K562 (cell line): Measurements from ENCODE around the gene EIF1. TPM values are rescaled to one million over a fixed set of nuclear protein-coding genes. Genes with fewer than 3 reads are reported as not detected.
A peak's percentile ranks its signal among the peaks of the same experiment; 100 is the strongest.

Experiments
- ATAC-seq: fragments of 200-7000 bp; cut with Tn5 transposase; 3 replicates; pipeline ENCODE4 v1.9.1; 2020; ENCODE audit warnings: moderate library complexity
- BruUV-seq: library from RNA; stranded (reverse); fragments of 400-500 nt; replicated peaks from 2 replicates; lab custom pipeline; 2021; lab: Mats Ljungman, UMichigan
- CTCF ChIA-PET: fragments of 300-600 bp; formaldehyde crosslinking; extraction: SDS; loops from one replicate; lab custom pipeline; 2021; ENCODE audit warnings: low intra/inter-chr PET ratio; lab: Yijun Ruan, JAX
- POLR2A ChIA-PET: fragments of 300-600, 350-650 bp; sonication (Branson Sonifier 250); formaldehyde crosslinking; extraction: SDS; loops from one replicate; lab custom pipeline; 2021; ENCODE audit warnings: antibody characterized with exemption, inconsistent platforms; lab: Yijun Ruan, JAX
- DNase-seq, 4 experiments: peaks; one replicate each; pipeline versions ENCODE4 v3.0.0 to v3.0.0-alpha.2; 2011 to 2018; ENCODE audit warnings: low spot score in 3 of 4, mixed read lengths in 3 of 4; ENCODE audit errors: extremely low read depth in 1 of 4
- FAIRE-seq: peaks from 2 replicates; lab custom pipeline; 2011; peaks lifted over from hg19 to GRCh38; lab: Jason Lieb, UNC
- H2AFZ ChIP-seq: 2 replicates; pipeline ENCODE4 v1.6.0; 2011; ENCODE audit warnings: low read depth, low read length, control low read depth, inconsistent platforms
- H3K27ac ChIP-seq: fragments of 200-600 bp; 3 replicates; pipeline ENCODE4 v1.8.0; 2011; ENCODE audit warnings: low read depth, mild to moderate bottlenecking, control low read depth, inconsistent platforms, low read length, moderate library complexity, mixed read lengths; ENCODE audit errors: extremely low read depth
- H3K27me3 ChIP-seq, 2 experiments: fragments of 300-600 bp in 1 of 2; 2 replicates in 1 of 2; 3 replicates in 1 of 2; pipeline versions ENCODE4 v1.6.0 to v1.8.0; 2011; ENCODE audit warnings: inconsistent platforms in 2 of 2, low read length in 2 of 2, mild to moderate bottlenecking in 1 of 2, mixed read lengths in 1 of 2, moderate library complexity in 1 of 2; ENCODE audit not compliant: control insufficient read depth in 2 of 2, insufficient read depth in 2 of 2
- H3K36me3 ChIP-seq: fragments of 300-600 bp; 3 replicates; pipeline ENCODE4 v1.8.0; 2011; ENCODE audit warnings: mild to moderate bottlenecking, low read length, inconsistent platforms; ENCODE audit not compliant: control insufficient read depth, insufficient read depth
- H3K4me1 ChIP-seq, 2 experiments: fragments of 200-600 bp in 1 of 2; replicated peaks in 1 of 2; 2 replicates in 1 of 2; 3 replicates in 1 of 2; pipeline versions ENCODE4 v1.5.1 to v1.8.0; 2011; ENCODE audit warnings: inconsistent platforms in 2 of 2, low read length in 2 of 2, mild to moderate bottlenecking in 1 of 2, mixed read lengths in 1 of 2, moderate library complexity in 1 of 2; ENCODE audit not compliant: control insufficient read depth in 2 of 2, insufficient read depth in 2 of 2
- H3K4me2 ChIP-seq: 2 replicates; pipeline ENCODE4 v1.6.1; 2011; ENCODE audit warnings: low read length, control low read depth, inconsistent platforms, mixed read lengths; ENCODE audit not compliant: insufficient read depth
- H3K4me3 ChIP-seq: fragments of 200-600 bp; sonication (generic), shearing (Covaris generic); 2 replicates; pipeline ENCODE4 v1.5.1; 2016; ENCODE audit warnings: control low read depth, inconsistent platforms
- H3K79me2 ChIP-seq: fragments of 200-600 bp; 3 replicates; pipeline ENCODE4 v1.8.0; 2011; ENCODE audit warnings: low read length, inconsistent platforms; ENCODE audit not compliant: control insufficient read depth, insufficient read depth
- H3K9ac ChIP-seq, 2 experiments: 2 replicates each; pipeline versions ENCODE4 v1.6.0 to v1.6.1; 2011; ENCODE audit warnings: low read depth in 2 of 2, low read length in 2 of 2, control low read depth in 1 of 2, inconsistent platforms in 1 of 2, mild to moderate bottlenecking in 1 of 2, mixed read lengths in 1 of 2; ENCODE audit not compliant: insufficient read depth in 1 of 2
- H3K9me1 ChIP-seq: one replicate; pipeline ENCODE4 v1.6.0; 2011; ENCODE audit warnings: inconsistent platforms, mild to moderate bottlenecking, low read length, moderate library complexity; ENCODE audit not compliant: control insufficient read depth, insufficient read depth
- H3K9me3 ChIP-seq: replicated peaks from 2 replicates; pipeline ENCODE4 v1.5.1; 2011; ENCODE audit warnings: low read depth, low read length, inconsistent platforms; ENCODE audit not compliant: control insufficient read depth, insufficient read depth
- H4K20me1 ChIP-seq: replicated peaks from 2 replicates; pipeline ENCODE4 v1.6.1; 2011; ENCODE audit warnings: low read length, inconsistent platforms, mixed read lengths; ENCODE audit not compliant: control insufficient read depth, insufficient read depth
- C11orf30 ChIP-seq: fragments of 450-650 bp; IDR thresholded peaks from 2 replicates; pipeline ENCODE4 v1.6.1; 2016; ENCODE audit warnings: low read depth, mild to moderate bottlenecking
- CTBP1 ChIP-seq: fragments of 450-650 bp; IDR thresholded peaks from 2 replicates; pipeline ENCODE4 v1.6.1; 2016; ENCODE audit warnings: borderline replicate concordance
- NFE2 ChIP-seq: IDR thresholded peaks from 2 replicates; pipeline ENCODE4 v1.6.1; 2014; ENCODE audit warnings: antibody characterized with exemption, low read depth
- RCOR1 ChIP-seq, 2 experiments: IDR thresholded peaks; 2 replicates each; pipeline ENCODE4 v1.6.1; 2012; ENCODE audit warnings: low read depth in 2 of 2, low read length in 2 of 2, borderline replicate concordance in 1 of 2, improper control_type of control experiment in 1 of 2
- RFX1 ChIP-seq: fragments of 450-650 bp; IDR thresholded peaks from 2 replicates; pipeline ENCODE4 v1.6.1; 2016; ENCODE audit warnings: mild to moderate bottlenecking, moderate library complexity
- TCF7L2 ChIP-seq: fragments of 150-350 bp; IDR thresholded peaks from 2 replicates; pipeline ENCODE4 v1.6.1; 2016; ENCODE audit warnings: low read depth, mild to moderate bottlenecking, low read length, moderate library complexity
- ZNF76 ChIP-seq: fragments of 250-450 bp; sonication (Bioruptor Pico); IDR thresholded peaks from 2 replicates; pipeline ENCODE4 v1.4.0; 2020; ENCODE audit warnings: mild to moderate bottlenecking, moderate library complexity, borderline replicate concordance
- WGBS: fragments of 100-300 bp; shearing (Covaris generic); methylation state at CpG from one replicate; pipeline ENCODE4 v1.1.6; 2016; ENCODE audit warnings: low coverage, mixed read lengths; ENCODE audit not compliant: insufficient coverage; ENCODE audit errors: missing lambda C conversion rate; 5-methylcytosine and 5-hydroxymethylcytosine counted together
- in situ Hi-C: fragments of 300-500 bp; cut with MboI; formaldehyde crosslinking; loops from 4 replicates; pipeline ENCODE4 v1.15.0; 2018; ENCODE audit warnings: inconsistent platforms, mixed read lengths
- intact Hi-C: fragments of 100-400 bp; cut with micrococcal nuclease; formaldehyde crosslinking; loops from 2 replicates; pipeline ENCODE4 v1.14.2; 2022
- polyA plus RNA-seq, 8 experiments: library from polyadenylated mRNA; depleted of rRNA in 4 of 8; stranded (reverse) in 5 of 8; unstranded in 3 of 8; fragments of >200 nt; fragmentation: Nextera tagmentation in 2 of 8; fragmentation: Illumina TruSeq in 1 of 8; extraction: Ambion mirVana in 2 of 8; extraction: Trizol in 1 of 8; gene quantifications; 2 replicates each; pipeline versions ENCODE4 v1.2.1 to v1.2.3, GENCODE V29; 2011 to 2014; ENCODE audit warnings: inconsistent platforms in 1 of 8, missing spikeins in 1 of 8
- total RNA-seq, 7 experiments: library from RNA; depleted of rRNA in 6 of 7; stranded (reverse); fragments of >200 nt in 6 of 7; fragmentation: Illumina TruSeq in 2 of 7; extraction: Trizol in 2 of 7; gene quantifications; 2 replicates each; pipeline versions ENCODE4 v1.2.1 to v1.2.3, GENCODE V29; 2011 to 2021; ENCODE audit warnings: low replicate concordance in 1 of 7
- TF ChIP-seq, protein P1 (sequence below), 2 experiments: fragments of 450-650 bp in 1 of 2; sonication (generic) in 1 of 2; formaldehyde crosslinking in 1 of 2; IDR thresholded peaks; 2 replicates each; pipeline versions ENCODE4 v1.7.1 to v1.9.0; 2016 to 2022; ENCODE audit warnings: inconsistent platforms in 1 of 2, mild to moderate bottlenecking in 1 of 2, missing genetic modification reagents in 1 of 2
- TF ChIP-seq, protein P2 (sequence below): sonication (generic); formaldehyde crosslinking; IDR thresholded peaks from 2 replicates; pipeline ENCODE4 v1.8.0; 2022; ENCODE audit warnings: mild to moderate bottlenecking, missing genetic modification reagents

Gene EIF1
- total and polyA plus RNA-seq, 9 of the 15 experiments (the other 6 are each of a cell fraction or from before 2014, with no cell fraction given) = 67.0 to 1,204 (median 320) TPM

DNA sequence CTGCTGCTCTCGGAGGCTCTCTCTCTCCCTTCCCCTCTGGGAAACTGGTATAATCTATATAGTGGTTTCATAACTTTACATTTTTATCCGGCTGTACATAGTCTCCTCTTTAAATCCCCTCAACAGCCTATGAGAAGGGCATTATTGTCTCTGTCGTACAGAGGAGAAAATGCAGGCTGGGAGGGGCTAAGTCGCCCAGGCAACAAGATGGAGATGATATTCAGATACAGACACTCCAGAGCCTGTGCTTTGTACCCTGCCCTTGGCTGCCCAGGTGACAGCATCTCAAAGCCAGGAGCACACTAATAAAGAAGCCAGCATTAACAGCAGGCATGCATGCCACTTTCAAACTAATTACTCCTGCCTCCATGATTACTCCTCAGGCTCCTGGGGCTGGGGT lies 4.7 kb upstream of the EIF1 start:
- ChIA-PET CTCF (no interaction called here), POLR2A (interaction anchor here (1.0 to 9.1 kb wide), 2 partner anchors 7 to 53 kb away, joined by 3 to 406 read pairs; partner anchors contain the start of gene EIF1)
- H3K9me3 ChIP-seq = no peaks in the 10 kb centered on the region
- intact Hi-C loops = no loop called here
- no peak for ATAC-seq
- H3K79me2 ChIP-seq = peaks cover 11% of the 10 kb centered on the region
- H3K4me1 ChIP-seq = peaks cover 26 to 29% of the 10 kb centered on the region in 2 experiments
- no peak overlapping the region for H2AFZ ChIP-seq
- H4K20me1 ChIP-seq = no peaks in the 10 kb centered on the region
- no peaks in the 10 kb centered on the region for H3K9me1 ChIP-seq
- WGBS = 37% methylated on average over 4 of the region's 4 CpGs
- no peak overlapping the region for H3K4me2 ChIP-seq
- FAIRE-seq = no peak
- H3K27me3 ChIP-seq = no peaks in the 10 kb centered on the region
- no peak overlapping the region for H3K27ac ChIP-seq
- no peak overlapping the region for H3K4me3 ChIP-seq
- in situ Hi-C loops = no loop called here
- DNase-seq = no peak
- H3K9ac ChIP-seq = peak overlapping the region in 1 of 2 experiments; percentile 29; a peak in 1 of 4 replicates
- no TSS peak for BruUV-seq
- no peaks in the 10 kb centered on the region for H3K36me3 ChIP-seq
- TF ChIP-seq TCF7L2 = no peak
- TF ChIP-seq C11orf30 = no peak
- TF ChIP-seq, protein P1, sequence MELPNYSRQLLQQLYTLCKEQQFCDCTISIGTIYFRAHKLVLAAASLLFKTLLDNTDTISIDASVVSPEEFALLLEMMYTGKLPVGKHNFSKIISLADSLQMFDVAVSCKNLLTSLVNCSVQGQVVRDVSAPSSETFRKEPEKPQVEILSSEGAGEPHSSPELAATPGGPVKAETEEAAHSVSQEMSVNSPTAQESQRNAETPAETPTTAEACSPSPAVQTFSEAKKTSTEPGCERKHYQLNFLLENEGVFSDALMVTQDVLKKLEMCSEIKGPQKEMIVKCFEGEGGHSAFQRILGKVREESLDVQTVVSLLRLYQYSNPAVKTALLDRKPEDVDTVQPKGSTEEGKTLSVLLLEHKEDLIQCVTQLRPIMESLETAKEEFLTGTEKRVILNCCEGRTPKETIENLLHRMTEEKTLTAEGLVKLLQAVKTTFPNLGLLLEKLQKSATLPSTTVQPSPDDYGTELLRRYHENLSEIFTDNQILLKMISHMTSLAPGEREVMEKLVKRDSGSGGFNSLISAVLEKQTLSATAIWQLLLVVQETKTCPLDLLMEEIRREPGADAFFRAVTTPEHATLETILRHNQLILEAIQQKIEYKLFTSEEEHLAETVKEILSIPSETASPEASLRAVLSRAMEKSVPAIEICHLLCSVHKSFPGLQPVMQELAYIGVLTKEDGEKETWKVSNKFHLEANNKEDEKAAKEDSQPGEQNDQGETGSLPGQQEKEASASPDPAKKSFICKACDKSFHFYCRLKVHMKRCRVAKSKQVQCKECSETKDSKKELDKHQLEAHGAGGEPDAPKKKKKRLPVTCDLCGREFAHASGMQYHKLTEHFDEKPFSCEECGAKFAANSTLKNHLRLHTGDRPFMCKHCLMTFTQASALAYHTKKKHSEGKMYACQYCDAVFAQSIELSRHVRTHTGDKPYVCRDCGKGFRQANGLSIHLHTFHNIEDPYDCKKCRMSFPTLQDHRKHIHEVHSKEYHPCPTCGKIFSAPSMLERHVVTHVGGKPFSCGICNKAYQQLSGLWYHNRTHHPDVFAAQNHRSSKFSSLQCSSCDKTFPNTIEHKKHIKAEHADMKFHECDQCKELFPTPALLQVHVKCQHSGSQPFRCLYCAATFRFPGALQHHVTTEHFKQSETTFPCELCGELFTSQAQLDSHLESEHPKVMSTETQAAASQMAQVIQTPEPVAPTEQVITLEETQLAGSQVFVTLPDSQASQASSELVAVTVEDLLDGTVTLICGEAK (IDR thresholded peaks at IDR 0.05) = no peak
- TF ChIP-seq, protein P1 (CRISPR knock-in tag; IDR thresholded peaks at IDR 0.05) = no peak
- TF ChIP-seq RCOR1 (IDR thresholded peaks at IDR 0.05; ENCODE audit: borderline replicate concordance in 1 of 2, low read depth in 2 of 2, low read length in 2 of 2) = peak in 1 of 2 experiments; percentile 50; a peak in 1 of 4 replicates
- peak; percentile 84 for TF ChIP-seq RFX1
- TF ChIP-seq ZNF76 (CRISPR knock-in tag) = no peak
- TF ChIP-seq, protein P2, sequence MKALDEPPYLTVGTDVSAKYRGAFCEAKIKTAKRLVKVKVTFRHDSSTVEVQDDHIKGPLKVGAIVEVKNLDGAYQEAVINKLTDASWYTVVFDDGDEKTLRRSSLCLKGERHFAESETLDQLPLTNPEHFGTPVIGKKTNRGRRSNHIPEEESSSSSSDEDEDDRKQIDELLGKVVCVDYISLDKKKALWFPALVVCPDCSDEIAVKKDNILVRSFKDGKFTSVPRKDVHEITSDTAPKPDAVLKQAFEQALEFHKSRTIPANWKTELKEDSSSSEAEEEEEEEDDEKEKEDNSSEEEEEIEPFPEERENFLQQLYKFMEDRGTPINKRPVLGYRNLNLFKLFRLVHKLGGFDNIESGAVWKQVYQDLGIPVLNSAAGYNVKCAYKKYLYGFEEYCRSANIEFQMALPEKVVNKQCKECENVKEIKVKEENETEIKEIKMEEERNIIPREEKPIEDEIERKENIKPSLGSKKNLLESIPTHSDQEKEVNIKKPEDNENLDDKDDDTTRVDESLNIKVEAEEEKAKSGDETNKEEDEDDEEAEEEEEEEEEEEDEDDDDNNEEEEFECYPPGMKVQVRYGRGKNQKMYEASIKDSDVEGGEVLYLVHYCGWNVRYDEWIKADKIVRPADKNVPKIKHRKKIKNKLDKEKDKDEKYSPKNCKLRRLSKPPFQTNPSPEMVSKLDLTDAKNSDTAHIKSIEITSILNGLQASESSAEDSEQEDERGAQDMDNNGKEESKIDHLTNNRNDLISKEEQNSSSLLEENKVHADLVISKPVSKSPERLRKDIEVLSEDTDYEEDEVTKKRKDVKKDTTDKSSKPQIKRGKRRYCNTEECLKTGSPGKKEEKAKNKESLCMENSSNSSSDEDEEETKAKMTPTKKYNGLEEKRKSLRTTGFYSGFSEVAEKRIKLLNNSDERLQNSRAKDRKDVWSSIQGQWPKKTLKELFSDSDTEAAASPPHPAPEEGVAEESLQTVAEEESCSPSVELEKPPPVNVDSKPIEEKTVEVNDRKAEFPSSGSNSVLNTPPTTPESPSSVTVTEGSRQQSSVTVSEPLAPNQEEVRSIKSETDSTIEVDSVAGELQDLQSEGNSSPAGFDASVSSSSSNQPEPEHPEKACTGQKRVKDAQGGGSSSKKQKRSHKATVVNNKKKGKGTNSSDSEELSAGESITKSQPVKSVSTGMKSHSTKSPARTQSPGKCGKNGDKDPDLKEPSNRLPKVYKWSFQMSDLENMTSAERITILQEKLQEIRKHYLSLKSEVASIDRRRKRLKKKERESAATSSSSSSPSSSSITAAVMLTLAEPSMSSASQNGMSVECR = no peak
- TF ChIP-seq NFE2 = no peak
- peak; percentile 27; the same call in 1 of the 2 replicates for TF ChIP-seq CTBP1
